HG03565 (cell line): ENCODE results near the gene TEX28.
"Not testable (repeated sequence)": the region's sequence is repeated elsewhere in the genome, so short reads cannot be mapped to it uniquely, and the experiment has no call there.

Experiments used
- ATAC-seq: cut with Tn5 transposase; IDR thresholded peaks from one replicate; pipeline ENCODE4 v1.9.1; 2021; ENCODE audit warnings: mild to moderate bottlenecking, moderate library complexity; ENCODE audit not compliant: unreplicated experiment

TEX28 gene, protein sequence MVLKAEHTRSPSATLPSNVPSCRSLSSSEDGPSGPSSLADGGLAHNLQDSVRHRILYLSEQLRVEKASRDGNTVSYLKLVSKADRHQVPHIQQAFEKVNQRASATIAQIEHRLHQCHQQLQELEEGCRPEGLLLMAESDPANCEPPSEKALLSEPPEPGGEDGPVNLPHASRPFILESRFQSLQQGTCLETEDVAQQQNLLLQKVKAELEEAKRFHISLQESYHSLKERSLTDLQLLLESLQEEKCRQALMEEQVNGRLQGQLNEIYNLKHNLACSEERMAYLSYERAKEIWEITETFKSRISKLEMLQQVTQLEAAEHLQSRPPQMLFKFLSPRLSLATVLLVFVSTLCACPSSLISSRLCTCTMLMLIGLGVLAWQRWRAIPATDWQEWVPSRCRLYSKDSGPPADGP

DNA sequence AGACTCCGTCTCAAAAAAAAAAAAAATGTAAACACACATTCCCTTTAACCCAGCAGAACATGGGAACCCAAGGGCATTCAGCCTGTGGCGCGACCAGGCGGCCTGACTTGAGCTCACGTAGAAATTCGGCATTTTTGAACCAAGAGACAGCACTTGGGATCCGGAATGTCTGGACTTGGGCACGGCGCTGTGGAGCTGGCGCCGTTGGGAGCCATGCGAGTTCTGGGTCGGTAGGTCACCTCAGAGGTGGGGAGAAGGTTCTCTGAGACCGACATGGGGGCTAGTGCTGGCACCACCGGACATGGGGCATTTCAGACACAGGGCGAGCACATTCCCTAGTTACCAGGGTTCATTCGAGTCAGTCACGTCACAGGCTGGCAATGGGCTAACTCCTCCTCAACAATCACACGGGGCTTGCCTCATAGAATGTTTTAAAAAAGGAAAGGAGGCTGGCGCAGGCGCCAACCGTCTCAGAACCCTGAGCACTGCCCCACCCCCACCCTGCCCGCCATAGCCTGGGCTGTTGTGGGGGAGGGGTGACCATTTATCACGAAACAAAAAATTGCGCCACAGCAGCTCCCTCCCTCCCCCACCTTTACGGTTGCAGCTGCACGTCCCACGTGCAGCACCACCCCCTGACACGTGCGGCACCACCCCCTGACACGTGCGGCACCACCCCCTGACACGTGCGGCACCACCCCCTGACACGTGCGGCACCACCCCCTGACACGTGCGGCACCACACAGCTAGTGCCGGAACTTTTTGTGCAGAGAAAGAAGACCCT, at the start of gene TEX28:
TEX28 (minus strand) TSS at position 334 of the 784 bp plus-strand sequence. CDS start 3,007 bp downstream, outside the sequence.
- no peak for ATAC-seq

DNA sequence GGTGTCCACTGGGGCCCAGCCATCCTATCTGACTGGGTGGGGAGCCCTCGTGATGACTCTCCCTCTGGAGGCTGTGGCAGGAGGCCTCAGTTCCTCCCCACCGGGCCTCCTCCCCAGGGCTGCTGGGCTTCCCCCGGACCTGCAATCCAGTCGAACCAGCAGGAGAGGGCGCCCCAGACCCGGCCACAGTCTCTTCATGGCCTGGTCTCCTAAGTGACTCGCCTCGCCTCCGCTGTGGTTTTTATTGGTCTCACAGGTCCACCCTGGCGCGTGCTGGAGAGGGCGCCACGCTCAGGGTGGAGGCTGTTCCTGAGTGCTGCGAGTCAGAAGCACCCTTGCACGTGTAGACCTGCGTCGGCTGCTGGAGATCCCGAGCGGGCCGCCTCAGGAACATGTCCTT, 48.7 kb upstream of the TEX28 start:
- peak; percentile 31 for ATAC-seq

DNA sequence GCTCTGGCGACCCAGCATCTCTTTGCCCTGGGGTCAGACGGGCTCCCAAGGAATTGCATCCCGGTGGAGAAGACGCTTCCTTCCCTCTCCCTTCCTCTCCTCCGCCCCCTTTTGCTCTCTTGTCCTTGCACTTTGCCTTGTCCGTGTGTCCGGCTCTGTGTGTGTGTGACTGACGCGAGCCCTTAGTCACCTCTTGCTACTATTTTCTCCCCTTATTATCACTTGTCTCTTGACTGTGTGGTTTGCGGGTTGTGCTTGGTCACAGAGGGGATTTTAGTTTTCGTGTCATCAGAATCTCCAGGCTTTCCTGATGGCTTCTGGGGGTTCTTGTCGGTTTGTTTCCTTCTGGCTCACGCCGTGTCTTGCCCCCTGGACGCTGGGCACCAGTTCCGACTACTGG, 48.1 kb upstream of the TEX28 start:
- not testable (repeated sequence) for ATAC-seq

DNA sequence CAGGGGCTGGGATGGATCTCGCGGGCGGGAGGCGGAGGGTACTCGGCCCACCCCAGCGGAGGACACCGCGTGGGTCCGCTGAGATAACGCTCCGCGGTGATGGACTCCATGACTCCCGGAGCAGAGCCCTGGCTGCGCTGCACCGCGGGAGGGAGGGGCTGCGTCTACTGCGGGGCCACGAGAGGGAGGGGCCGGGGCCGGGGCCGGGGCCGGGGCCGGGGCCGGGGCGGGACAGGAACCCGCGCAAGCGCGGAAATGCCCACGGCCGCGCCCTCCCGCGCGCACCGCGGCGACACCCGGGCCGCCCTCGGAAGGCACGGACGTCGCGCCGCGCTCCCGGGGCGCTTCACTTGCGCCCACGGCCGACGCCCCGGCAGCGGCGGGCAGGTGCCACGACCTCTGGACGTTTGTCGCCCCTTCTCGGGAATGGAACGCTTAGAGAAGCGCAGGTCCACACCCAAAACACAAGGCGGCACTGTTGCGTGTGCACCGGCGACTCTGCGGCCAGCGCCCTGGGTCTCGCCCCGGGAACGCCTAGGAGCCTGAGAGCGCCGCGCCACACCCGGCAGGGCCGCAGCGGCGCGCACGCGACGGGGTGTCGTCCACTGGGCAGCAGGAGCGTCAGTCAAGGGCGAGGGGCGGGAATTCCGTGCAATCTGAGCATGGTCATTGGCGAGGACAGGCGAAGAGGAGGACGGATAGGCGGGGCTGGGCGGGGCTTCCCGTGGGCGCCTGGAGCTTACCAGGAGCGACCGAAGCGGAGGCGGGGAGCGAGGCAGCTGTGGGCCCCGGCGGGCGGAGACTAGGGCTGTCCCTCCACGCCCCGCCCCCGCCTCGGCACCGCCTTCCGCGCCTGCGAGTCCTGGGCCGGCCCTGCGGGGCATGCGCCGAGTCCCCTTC, 46.7 kb upstream of the TEX28 start:
- ATAC-seq = peak; percentile 59

DNA sequence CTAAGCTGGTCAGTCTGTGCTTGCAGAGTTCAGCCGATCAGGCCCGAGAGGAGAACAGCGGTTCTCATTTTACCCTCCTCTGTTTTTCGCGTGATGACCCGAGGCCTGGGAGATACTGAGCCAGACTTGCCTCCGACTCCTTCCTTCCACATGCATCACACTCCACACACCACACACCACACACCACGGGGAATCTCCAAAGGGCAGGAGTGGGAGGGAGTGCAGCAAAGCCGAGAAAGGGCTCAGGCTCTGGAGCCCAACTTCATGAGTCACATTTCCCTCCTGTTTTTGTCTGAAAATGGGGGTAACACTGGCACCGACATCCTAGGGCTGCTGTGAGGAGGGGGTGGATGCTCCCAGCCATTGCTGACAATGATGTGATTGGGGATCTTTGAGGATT, 39.6 kb upstream of the TEX28 start:
- ATAC-seq = no peak

DNA sequence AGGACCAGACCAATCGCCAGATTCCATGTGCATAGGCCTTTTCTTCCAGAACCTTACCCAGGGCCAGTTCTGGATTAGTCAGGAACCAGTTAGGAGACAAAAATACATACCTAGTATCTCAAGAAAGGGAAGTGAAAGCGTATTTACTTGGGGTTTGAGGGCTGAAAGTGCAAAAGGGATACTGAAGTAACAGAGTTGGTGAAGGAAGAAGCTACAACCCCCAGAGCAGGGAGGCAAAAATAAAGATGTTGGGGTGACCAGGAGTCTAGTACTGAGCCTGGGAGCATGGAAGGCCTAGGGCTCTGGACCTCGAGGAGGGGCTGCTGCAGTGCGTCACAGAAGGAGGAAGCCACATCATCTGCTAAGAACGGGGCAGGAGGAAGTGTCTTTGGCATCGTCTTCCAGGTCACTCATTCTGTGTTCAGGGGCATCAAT, 38.9 kb upstream of the TEX28 start:
- ATAC-seq = no peak

DNA sequence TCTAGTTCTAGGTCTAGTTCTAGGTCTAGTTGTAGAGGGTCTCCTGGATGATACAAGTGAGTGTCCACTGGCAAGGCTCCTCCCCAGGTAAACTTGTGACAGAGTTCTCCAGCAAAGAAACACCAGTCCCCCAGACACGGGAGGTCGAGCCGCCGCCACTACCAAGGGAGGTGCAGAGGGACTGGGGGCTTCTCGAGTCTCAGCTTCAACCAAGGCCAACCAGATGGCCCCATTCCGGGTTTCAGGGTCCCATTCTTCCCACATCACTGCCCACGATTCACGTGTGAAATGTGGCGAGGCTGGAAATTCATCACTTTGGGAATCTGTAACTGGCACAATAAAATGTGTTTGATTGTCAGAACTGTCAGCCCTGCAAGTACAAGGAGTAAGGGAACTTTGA, 38.2 kb upstream of the TEX28 start:
- ATAC-seq = no peak

DNA sequence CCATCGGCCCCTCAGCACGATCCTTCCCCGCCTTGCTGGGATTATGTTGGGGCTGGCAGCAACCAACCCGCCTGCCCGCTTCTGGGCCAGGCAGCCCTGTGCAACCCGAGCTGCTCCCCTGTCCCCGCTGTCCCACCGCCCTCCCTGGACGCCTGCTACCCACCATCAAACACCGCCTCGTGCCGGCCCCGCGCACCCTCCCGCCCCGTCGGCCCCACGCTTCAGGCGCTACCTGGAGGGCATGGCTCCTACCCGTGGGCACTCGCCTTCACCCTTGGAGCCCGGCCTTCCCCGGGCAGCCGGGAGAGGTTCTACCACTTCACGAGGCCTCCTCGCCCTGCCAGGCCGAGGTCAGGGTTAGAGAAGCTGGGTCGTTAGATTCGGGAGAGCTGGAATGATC, 37.6 kb upstream of the TEX28 start:
- ATAC-seq = no peak

DNA sequence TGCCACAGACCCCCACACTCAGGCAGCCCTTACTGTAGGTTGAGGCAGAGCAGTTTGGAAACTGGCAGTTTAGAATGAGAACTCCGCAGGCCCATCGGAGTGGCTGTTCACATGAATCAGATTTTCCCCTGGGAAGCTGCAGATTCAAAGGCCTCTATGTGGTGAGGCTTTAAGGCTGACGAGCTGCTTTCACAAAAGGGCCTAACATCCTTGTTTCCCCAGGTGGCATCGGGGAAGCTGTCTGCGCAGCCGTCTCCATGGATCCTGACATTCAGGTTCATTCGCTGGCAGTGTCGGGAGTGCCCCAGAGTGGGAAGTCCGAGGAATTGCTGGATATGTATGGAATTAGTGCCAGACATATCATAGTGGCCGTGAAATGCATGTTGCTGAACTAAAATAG, 34.4 kb upstream of the TEX28 start:
- no peak for ATAC-seq

DNA sequence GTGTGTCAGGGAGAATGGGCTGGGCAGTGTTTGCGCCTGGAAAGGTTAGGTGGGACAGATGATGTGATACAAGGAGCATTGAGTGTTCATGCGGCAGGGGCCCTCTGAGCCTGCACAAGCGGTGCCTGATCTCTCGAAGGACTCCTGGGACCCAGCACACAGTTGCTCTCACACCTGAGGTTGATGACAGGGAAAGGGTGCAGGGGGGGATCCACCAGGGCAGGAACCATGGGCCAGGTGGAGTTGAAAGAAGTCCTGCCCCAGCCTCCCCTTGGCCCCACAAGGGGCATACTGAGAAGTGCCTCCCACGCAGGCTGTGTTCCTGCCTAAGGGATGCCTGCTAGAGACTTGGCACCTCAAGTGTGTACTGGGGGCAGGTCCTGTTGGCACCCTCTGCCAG, 33.7 kb upstream of the TEX28 start:
- no peak for ATAC-seq

DNA sequence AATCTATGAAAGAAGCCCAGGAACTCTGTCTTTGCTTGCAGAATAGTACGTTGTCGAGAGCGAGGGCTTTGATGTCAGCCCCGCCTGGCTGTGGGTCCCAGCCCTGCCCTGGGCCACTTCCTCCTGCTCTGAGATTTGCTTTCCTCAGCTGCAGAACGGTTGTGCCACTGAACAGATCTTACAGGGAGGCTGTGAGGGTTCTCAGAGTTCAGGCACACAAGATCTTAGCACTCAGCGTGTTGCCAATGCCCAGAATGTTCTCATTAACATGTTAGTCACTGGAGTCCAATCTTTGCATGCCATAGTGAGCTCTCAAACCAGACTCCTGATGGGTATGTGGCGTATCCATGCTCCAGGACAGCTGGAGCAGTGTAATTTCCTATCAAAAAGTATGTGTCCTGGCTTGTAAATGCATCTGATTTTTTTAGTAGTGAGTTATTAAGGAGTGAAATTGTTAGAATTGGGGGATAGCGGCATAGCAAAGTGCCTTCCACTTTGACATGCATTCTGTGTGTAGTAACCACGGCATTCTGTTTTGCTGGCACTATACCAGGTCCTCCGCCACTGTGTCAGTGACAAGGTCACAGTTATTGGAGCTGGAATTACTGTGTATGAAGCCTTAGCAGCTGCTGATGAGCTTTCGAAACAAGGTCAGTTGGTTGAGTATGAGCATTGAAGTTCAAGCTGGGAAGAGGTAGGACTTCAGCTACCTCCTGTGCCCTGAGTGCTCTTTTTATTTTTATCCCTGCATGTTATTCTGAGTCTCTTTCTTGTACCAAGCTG, 32.3 kb upstream of the TEX28 start:
- no peak for ATAC-seq

DNA sequence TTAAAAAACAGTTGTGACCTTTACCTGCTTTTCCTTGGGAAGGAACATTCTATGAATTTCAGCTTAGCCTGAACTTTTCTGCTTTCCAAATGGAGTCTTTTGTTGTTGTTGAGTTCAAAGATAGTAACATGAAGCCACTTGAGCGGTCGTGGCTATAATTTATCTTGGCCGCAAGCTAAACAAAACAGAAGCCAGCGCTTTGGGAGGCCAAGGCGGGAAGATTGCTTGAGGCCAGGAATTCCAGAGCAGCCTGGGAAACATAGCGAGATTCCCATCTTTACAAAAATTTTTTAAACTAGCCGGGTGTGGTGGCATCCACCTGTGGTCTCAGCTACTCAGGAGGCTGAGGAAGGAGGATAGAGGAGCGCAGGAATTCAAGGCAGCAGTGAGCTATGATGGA, 30.6 kb upstream of the TEX28 start:
- ATAC-seq = no peak

DNA sequence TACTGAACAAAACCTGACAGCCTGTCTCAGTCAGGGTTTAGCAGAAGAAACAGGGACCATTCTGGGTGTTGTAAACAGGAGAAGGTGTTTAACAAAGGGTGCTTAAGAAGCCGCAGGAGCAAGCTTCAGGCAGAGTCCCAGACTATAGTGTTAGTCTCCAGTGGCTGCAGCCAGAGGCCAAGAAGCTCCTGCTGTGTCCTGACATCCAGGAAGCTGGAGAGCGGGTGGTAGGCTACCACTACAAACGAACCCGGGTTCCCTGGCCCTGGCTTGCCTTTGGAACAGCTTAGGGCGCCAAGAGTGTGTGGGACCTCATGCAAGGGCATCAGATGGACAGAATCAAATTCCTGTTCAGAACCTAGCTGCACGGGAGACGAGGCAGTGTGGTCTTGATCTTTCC, 28.6 kb upstream of the TEX28 start:
- ATAC-seq = no peak

DNA sequence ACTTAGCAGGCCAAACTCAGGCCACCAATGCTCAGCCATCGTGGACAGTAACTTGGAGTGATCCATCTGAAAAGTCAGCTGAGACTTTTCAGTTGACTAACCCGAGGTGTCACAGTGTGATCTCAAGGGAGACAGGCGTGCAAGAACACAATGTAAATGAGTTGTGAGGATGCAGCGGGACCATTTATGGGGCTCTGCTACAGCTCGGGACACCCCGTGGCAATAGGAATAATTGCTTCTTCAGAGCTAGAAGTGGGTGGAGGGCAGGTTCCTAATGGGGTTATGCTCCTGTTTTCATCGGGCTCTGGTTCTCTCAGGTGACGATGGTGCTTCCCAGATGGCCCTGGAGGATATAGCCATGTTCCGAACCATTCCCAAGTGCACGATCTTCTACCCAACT, 28.0 kb upstream of the TEX28 start:
- no peak for ATAC-seq

DNA sequence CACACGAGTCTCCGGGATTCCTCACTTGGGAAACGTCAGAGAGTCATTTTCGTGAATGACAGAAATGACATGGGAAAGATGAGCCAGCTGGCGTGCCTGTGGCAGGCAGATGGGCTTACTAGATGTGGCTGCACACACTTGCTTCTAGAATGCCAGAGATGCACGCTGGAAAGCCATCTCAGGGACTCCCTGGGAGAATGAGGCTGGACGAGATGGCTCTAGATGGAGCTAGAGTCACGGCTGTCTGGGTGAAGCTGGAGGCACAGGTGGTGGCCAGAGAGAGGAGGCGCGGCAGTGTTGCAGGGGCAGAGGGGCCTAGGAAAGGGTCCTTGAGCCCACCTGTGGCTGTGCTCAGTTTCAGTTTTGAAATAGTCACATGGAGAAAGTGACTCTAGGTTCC, 26.7 kb upstream of the TEX28 start:
- ATAC-seq = no peak

DNA sequence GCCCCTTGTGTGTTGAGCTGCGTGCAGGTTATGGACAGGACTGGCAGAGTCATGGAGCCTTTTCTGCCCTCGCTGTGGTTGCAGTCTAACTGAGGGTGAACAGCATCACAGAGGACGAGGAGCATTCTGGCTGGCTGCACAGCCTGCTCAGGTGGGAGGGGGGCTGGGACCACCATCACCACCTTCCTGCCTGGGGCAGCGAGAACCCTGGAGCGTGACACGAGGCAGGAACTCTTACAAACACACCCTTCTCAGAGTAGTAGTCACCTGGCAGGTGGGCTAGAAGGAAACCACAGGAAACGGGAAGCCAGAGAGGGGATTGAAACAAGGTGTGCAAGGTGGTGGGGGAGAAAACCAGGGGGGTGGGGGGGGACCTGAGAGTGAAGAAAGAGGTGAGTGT, 26.2 kb upstream of the TEX28 start:
- ATAC-seq = no peak

DNA sequence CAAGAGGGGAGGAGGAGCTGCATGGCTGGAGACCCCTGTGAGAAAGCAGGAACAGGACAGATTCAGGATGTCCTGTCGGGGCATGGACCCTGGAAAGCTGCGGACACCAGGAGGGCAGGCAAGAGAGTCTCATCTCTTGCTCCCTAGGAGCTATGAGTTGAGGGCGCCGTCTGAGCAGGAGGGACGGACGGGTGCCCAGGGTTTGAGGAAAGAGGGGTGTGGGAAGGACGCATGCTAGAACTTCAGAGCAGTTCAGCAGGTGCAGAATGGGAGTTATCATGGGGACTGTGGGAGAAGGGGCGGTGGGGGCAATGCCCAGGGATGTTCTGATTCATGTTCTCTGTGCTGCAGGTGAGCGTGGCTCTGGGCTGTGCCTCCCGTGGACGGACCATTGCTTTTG, 25.5 kb upstream of the TEX28 start:
- ATAC-seq = no peak

DNA sequence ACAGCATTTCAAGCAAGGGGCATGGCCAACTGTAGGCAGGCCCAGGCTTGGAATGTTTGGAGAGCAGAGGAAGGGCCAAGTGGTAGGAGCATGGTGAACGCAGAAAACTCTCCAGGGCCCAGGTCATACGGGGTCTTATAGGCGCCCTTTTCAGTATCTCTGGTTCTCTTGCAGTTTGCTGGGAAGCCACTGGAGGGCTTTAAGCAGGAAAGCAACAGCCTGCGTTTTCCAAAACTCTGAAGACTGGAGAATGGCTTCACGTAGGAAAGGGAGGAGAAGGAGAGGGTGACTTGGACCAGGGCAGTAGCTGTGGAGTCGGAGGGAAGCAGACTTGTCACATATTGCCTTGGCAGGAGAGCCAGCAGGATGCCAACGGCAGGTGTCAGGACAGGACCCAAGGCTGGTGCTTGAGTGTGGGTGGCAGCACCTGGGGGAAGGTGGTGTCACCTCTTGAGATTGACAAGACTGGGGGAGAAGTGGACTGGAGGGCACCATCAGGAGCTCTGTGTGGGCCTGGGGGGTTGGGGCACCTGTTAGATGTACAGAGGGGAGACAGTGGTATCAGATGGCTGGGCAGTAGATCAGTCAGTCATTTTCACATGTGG, 22.6 kb upstream of the TEX28 start:
- ATAC-seq = no peak

DNA sequence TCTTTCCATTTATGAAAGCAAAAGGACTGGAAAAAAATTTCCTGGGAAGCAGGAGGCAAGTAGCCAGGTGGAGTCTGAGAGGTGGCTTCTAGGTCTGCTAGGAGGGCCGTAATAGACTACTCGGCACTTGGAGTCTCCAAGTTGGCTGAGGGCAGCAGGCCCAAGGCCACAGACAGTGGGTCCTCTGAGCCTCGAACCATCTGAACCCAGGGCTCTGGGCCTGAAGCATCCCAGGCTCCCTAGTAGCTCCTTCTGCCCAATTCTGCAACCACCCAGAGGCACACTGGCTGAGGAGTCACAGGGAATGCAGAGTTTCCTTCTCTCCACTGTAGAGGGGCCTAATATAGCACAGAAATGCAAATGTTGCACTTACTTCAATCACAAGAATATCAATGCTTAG, 20.5 kb upstream of the TEX28 start:
- ATAC-seq = no peak

DNA sequence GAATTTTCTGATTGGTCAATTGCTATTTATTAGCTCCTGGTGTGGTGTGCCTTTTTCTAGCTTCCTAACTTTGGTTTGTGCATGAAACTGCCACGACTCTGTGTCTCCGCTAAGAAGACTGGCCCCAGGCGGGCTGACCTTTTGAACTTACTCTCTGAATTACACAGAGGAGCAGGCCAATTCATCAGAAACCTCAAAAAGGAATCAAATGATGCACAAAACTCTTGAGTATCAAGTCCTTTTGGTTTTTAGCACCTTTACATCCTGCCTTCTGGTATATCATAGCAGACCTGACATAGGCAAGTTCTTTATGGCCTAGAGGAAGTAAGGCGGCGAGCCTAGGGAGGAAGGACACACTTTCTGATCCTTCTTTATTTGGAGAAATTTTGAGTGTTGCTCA, 18.2 kb upstream of the TEX28 start:
- ATAC-seq = no peak
